ENCODE results near the gene ARHGAP44. TPM values are rescaled to one million over a fixed set of nuclear protein-coding genes. Genes with fewer than 3 reads are reported as not detected.
A peak's percentile ranks its signal among the peaks of the same experiment; 100 is the strongest.

The ARHGAP44 gene
- total and polyA plus RNA-seq, 2 of the 13 experiments (the other 11 are each of a cell fraction or from before 2014, with no cell fraction given) = 0.79 to 3.1 TPM

DNA sequence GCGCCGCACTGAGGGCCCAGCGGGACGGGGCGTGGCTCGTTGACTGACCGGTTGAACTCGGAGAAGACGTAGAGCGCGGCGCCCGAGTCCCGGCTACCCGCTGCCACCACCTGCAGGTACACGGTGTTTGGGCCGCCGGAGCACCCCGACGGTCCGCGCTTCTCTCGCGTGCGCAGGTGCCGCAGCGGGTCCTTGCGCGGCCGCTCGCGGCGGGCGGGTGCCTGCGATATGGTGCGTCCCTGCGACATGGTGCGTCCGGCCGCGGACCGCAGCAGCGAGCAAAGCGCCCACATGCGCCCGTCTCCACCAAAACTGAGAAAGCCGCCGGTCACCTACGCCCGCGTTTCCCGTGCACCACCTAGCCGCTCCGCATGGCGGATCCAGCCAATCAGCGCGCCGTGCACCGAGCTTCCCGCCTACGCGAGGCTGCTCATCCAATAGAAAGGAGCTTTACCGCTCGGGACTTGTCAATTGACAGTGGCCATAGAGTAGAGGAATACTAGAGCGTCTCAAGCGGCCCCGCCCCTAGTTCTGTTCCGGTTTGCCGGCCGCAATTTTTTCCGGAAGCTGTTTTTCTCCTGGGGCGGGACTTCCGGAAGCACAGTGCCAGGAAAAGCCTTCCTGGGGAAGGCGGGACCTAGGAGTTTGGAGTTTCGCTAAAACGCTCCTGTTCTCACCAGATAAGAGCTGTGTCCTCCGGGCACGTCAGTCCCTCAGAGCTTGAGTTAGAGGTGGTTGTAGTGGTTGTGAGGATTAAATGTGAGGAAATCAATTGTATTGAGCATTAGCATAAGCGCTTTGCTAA lies 228.6 kb downstream of the ARHGAP44 start, which contains the start of gene ELAC2 (continued):
- TF ChIP-seq, protein P1, sequence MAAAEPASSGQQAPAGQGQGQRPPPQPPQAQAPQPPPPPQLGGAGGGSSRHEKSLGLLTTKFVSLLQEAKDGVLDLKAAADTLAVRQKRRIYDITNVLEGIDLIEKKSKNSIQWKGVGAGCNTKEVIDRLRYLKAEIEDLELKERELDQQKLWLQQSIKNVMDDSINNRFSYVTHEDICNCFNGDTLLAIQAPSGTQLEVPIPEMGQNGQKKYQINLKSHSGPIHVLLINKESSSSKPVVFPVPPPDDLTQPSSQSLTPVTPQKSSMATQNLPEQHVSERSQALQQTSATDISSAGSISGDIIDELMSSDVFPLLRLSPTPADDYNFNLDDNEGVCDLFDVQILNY (CRISPR knock-in tag; conservative IDR thresholded peaks at IDR 0.05) = peak; percentile 63; the same call in 1 of the 2 replicates
- TF ChIP-seq ZBTB21 (CRISPR knock-in tag; IDR thresholded peaks at IDR 0.05) (no peak), TAF15 (IDR thresholded peaks at IDR 0.05; ENCODE audit: low read depth, low read length, poor library complexity, severe bottlenecking) (no peak), TARDBP (CRISPR knock-in tag; IDR thresholded peaks at IDR 0.05) (peak; percentile 71), CCAR2 (optimal IDR thresholded peaks at IDR 0.05; ENCODE audit: low read depth, low read length) (no peak), ELF3 (CRISPR knock-in tag; IDR thresholded peaks at IDR 0.05) (peak; percentile 63), CHCHD3 (CRISPR knock-in tag; IDR thresholded peaks at IDR 0.05) (no peak), ZNF12 (CRISPR knock-in tag; IDR thresholded peaks at IDR 0.05) (no peak), HOXA5 (CRISPR knock-in tag; IDR thresholded peaks at IDR 0.05) (0 out of 2 replicates have a peak, but pooled peaks have one; percentile 21), ATF7-NPFF (CRISPR knock-in tag; IDR thresholded peaks at IDR 0.05; ENCODE audit: low read depth) (no peak), ZNF543 (CRISPR knock-in tag; IDR thresholded peaks at IDR 0.05) (peak; percentile 69; the same call in 1 of the 2 replicates), HMG20A (CRISPR knock-in tag; IDR thresholded peaks at IDR 0.05; ENCODE audit: borderline replicate concordance) (no peak), PRMT3 (CRISPR knock-in tag; IDR thresholded peaks at IDR 0.05; ENCODE audit: borderline replicate concordance, low read depth) (no peak; the same call in 1 of the 2 replicates), ZNF510 (CRISPR knock-in tag; IDR thresholded peaks at IDR 0.05; ENCODE audit: low read depth) (no peak), ZNF317 (CRISPR knock-in tag; IDR thresholded peaks at IDR 0.05) (peak; percentile 54; the same call in 1 of the 2 replicates), ZNF816 (CRISPR knock-in tag; IDR thresholded peaks at IDR 0.05; ENCODE audit: borderline replicate concordance) (no peak), HNRNPLL (IDR thresholded peaks at IDR 0.05; ENCODE audit: low read depth, low read length, poor library complexity, severe bottlenecking) (peak; percentile 95), SP4 (CRISPR knock-in tag; IDR thresholded peaks at IDR 0.05) (peak; percentile 85)
- TF ChIP-seq, protein P2, sequence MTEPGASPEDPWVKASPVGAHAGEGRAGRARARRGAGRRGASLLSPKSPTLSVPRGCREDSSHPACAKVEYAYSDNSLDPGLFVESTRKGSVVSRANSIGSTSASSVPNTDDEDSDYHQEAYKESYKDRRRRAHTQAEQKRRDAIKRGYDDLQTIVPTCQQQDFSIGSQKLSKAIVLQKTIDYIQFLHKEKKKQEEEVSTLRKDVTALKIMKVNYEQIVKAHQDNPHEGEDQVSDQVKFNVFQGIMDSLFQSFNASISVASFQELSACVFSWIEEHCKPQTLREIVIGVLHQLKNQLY (CRISPR knock-in tag; IDR thresholded peaks at IDR 0.05) = no peak
- TF ChIP-seq, protein P3, sequence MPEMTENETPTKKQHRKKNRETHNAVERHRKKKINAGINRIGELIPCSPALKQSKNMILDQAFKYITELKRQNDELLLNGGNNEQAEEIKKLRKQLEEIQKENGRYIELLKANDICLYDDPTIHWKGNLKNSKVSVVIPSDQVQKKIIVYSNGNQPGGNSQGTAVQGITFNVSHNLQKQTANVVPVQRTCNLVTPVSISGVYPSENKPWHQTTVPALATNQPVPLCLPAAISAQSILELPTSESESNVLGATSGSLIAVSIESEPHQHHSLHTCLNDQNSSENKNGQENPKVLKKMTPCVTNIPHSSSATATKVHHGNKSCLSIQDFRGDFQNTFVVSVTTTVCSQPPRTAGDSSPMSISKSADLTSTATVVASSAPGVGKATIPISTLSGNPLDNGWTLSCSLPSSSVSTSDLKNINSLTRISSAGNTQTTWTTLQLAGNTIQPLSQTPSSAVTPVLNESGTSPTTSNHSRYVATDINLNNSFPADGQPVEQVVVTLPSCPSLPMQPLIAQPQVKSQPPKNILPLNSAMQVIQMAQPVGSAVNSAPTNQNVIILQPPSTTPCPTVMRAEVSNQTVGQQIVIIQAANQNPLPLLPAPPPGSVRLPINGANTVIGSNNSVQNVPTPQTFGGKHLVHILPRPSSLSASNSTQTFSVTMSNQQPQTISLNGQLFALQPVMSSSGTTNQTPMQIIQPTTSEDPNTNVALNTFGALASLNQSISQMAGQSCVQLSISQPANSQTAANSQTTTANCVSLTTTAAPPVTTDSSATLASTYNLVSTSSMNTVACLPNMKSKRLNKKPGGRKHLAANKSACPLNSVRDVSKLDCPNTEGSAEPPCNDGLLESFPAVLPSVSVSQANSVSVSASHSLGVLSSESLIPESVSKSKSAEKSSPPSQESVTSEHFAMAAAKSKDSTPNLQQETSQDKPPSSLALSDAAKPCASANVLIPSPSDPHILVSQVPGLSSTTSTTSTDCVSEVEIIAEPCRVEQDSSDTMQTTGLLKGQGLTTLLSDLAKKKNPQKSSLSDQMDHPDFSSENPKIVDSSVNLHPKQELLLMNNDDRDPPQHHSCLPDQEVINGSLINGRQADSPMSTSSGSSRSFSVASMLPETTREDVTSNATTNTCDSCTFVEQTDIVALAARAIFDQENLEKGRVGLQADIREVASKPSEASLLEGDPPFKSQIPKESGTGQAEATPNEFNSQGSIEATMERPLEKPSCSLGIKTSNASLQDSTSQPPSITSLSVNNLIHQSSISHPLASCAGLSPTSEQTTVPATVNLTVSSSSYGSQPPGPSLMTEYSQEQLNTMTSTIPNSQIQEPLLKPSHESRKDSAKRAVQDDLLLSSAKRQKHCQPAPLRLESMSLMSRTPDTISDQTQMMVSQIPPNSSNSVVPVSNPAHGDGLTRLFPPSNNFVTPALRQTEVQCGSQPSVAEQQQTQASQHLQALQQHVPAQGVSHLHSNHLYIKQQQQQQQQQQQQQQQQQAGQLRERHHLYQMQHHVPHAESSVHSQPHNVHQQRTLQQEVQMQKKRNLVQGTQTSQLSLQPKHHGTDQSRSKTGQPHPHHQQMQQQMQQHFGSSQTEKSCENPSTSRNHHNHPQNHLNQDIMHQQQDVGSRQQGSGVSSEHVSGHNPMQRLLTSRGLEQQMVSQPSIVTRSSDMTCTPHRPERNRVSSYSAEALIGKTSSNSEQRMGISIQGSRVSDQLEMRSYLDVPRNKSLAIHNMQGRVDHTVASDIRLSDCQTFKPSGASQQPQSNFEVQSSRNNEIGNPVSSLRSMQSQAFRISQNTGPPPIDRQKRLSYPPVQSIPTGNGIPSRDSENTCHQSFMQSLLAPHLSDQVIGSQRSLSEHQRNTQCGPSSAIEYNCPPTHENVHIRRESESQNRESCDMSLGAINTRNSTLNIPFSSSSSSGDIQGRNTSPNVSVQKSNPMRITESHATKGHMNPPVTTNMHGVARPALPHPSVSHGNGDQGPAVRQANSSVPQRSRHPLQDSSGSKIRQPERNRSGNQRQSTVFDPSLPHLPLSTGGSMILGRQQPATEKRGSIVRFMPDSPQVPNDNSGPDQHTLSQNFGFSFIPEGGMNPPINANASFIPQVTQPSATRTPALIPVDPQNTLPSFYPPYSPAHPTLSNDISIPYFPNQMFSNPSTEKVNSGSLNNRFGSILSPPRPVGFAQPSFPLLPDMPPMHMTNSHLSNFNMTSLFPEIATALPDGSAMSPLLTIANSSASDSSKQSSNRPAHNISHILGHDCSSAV (CRISPR knock-in tag; IDR thresholded peaks at IDR 0.05; ENCODE audit: borderline replicate concordance) = no peak

All from HepG2 (cell line).